ENCODE results near the gene CDC42EP2.
A peak's percentile ranks its signal among the peaks of the same experiment; 100 is the strongest.

DNA sequence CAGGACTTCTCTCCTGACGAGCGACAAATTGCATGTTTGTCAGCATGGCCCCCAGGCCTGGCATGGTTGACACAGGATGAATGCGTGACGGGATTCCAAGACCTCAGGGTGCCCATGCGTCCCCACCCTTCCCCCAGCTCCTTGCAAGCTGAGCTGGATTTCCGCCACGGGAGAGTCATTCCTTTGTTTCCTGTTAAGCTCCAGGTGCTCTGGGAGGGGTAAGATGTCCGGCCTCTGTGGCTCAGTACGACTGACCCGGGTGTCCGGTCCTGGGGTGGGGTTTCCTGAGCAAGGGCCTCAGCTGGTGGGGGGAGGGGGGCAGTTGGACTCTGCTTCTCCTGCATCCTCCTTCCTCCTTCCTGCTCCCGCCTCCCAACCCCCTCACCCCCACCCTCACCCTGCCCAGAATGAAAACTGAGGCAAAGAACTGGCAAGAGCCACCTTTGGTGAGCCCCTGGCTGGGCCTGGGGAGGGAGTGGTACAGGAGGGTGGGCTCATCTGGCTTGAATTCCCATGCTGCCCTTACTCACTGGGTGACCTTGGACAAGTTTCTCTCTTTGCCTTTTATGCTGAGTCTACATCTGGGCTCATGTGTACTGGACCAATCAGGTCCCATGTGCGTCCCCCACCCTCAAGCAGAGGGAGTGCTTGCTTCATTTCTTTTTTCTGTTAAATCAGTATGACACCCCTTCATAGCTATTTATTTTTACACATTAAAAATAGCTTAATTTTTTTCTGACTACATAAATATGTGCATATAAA is 2.5 kb downstream of the CDC42EP2 start:
- TF ChIP-seq, protein P1, sequence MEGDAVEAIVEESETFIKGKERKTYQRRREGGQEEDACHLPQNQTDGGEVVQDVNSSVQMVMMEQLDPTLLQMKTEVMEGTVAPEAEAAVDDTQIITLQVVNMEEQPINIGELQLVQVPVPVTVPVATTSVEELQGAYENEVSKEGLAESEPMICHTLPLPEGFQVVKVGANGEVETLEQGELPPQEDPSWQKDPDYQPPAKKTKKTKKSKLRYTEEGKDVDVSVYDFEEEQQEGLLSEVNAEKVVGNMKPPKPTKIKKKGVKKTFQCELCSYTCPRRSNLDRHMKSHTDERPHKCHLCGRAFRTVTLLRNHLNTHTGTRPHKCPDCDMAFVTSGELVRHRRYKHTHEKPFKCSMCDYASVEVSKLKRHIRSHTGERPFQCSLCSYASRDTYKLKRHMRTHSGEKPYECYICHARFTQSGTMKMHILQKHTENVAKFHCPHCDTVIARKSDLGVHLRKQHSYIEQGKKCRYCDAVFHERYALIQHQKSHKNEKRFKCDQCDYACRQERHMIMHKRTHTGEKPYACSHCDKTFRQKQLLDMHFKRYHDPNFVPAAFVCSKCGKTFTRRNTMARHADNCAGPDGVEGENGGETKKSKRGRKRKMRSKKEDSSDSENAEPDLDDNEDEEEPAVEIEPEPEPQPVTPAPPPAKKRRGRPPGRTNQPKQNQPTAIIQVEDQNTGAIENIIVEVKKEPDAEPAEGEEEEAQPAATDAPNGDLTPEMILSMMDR (IDR thresholded peaks at IDR 0.05): peak in 1 of 4 experiments; percentile 22
- TF ChIP-seq POLR2A (IDR thresholded peaks at IDR 0.05): no peak
- no peak for TF ChIP-seq EP300 (IDR thresholded peaks at IDR 0.05)

All from gastroesophageal sphincter (tissue), 3 donors.